IMR-90 (cell line): Measurements from ENCODE around the gene CFAP298.
A peak's percentile ranks its signal among the peaks of the same experiment; 100 is the strongest.

Experiments
- CTCF ChIP-seq: conservative IDR thresholded peaks from 2 replicates; pipeline ENCODE4 v1.5.1; 2012; ENCODE audit warnings: mild to moderate bottlenecking, low read depth, low read length, improper control_type of control experiment
- MXI1 ChIP-seq: IDR thresholded peaks from 2 replicates; pipeline ENCODE4 v1.6.1; 2012; ENCODE audit warnings: low read depth, mild to moderate bottlenecking, low read length, moderate library complexity, borderline replicate concordance
- NFE2L2 ChIP-seq: fragments of 150-350 bp; IDR thresholded peaks from 2 replicates; pipeline ENCODE4 v1.6.1; 2016; ENCODE audit warnings: low read depth, mild to moderate bottlenecking, low read length
- SMC3 ChIP-seq: fragments of 150-350 bp; IDR thresholded peaks from 2 replicates; pipeline ENCODE4 v1.6.1; 2016; ENCODE audit warnings: low read depth, mild to moderate bottlenecking, antibody characterized with exemption, low read length, moderate library complexity
- USF2 ChIP-seq: fragments of 150-350 bp; IDR thresholded peaks from 2 replicates; pipeline ENCODE4 v1.6.1; 2017; ENCODE audit warnings: mild to moderate bottlenecking, antibody characterized with exemption, low read length, low read depth

DNA sequence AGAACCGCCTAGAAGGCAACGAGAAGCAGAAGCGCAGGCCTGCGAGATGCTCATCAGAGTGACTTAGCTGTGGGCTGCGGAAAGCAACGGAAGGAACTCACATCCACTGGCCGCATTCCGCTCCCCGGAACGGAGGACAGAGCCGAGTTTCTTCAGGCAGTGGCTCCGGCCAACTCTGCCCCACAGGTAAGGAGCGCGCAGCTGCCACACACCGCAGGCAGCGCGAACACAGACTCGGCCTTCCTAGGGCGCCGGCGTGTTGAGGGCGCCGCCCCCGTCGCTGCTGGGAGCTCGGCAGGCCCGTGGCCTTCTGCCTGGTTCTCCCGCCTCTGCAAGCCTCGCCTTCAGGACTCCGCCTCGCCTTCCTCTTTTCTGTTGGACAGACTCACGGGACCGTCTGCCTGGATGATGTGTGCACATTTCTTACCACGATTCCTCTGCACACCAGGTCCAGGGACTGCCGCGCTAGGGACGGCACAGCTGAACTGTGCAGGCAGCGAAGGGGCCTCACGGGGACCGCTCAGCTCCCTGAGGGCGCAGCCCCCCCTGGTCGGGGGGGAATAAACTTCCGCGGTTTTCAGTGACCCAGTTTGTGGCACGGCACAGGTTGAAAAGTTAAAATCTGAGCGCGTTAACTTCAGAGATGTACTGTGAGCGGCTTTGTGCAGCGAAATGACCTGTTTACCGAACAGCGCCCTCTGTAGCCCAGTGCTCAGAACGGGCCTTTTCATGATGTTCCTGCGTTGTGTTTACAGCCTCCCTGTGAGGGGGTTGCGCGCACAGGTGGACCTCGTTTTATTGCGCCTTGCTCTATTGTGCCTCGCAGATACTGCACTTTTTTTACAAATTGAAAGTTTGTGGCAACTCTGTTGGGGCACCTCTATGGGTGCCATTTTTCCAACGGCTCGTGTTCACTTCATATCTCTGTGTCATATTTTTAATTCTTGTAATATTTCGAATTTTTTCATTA lies 42.6 kb downstream of the CFAP298 start:
- TF ChIP-seq MXI1, result peak; percentile 40; the same call in 1 of the 2 replicates
- TF ChIP-seq USF2, result no peak
- peak; percentile 82 for TF ChIP-seq CTCF
- no peak for TF ChIP-seq NFE2L2
- TF ChIP-seq SMC3, result peak; percentile 76
